CD4-positive, alpha-beta T cell treated with Interleukin-6 at 100 ng/mL for 8 hours (primary cell): ENCODE results near the gene GJA5.

Source experiments
- DNase-seq: peaks from one replicate; pipeline ENCODE4 v3.0.0-alpha.2; 2020; ENCODE audit warnings: mixed read lengths, low spot score

Gene GJA5

DNA sequence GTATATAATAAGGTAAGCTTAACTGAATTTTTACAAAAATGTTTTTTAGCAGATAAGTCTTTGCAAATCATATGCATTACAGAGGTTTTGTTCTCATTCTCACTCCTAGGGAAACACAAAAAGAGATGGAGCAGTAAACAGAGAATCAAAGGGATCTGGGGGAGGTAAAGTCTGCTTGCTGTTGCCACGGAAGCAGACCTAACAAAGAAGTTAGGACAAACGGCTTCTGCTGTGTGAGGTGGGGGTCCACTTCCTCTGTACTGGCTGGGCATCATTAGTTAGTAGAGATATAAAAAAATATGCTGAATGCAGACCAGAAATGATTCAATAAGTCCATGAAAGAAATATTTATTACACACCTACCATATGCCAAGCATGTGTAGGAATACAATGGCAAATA, 34.2 kb downstream of the GJA5 start:
- DNase-seq, result no peak

DNA sequence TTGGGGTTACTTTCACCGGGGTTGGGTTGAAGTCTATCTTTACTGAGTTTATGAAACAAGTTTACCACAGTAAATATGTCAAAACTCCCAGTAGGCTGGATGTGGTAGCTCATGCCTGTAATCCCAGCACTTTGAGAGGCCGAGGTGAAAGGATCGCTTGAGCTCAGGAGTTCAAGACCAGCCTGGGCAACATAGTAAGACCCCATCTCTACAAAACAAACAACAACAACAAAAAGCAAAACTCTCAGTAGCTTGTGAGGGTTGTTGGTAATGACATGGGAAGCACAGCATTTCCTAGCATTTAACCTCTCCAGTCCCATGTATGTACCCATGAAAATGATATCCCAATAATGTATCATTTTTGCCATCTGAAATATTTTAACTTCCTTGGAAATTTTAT, 34.7 kb downstream of the GJA5 start:
- DNase-seq, result no peak

DNA sequence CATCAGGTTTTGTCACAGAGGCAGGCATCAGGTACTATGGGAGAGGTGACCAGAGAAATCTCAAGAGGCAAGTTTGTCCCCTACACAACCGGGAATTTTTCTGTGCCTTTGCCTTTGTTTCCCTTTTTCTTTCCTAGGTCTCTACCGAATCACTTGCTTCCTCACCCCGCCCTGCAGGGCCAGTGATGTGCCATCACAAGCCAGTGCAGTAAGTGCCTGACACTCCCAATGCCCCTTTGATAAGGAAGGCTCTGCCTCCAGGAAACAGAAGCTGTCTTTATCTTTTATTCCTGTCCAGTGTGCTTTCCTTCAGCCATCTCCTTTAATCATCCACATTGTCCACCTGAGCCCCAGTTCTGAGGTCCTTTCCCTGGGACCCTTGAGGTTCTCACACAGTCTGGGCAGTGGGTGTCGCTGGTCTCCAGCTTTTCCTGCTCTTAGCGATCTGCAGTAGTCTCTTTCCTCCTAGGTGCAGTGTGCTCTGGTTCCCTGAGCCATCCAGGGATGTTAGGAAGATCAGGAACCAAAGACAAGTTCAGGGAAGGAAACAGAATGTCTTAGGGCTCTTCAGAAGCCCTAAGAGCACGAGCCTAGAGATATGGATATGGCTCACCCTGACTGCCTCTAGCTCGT, 36.6 kb downstream of the GJA5 start:
- DNase-seq, result peak; percentile 16

DNA sequence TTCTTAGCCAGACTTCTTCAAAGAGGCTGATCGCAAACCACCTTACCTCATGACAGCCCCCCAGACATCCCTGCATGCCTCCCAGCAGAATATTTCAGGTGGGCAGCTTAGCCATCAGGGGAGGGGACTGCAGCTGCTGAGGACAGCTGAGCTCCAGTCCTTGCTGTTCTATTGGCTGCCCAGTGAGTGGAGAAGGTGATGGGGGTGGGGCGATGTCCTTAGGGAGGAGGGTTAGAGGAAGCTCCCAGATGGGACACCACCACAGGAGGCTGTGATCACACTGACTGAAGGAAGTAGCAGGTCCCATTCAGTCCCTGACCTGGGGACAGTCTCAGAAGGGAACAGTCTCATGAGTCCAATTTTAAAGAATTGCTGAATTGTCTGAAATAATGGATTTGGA, 38.3 kb downstream of the GJA5 start:
- DNase-seq, result no peak

DNA sequence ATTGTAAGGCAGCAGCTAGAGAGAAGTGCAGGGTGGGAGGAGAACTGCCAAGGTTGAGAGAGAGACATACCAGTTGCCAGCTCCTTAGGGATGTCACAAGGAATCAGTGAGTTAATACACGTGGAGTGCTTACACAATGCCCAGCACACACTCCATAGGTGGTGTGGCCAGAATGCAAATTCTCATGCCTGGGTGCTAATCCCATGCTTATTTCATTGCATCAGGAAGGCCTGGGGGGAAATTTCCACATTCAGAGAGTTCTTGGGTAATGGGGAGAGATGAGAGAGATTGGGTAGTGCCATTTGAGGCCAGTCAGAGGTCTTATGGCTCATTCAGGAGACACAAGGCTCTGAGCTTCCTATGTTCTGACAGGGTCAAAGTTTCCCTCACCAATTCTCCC, 38.7 kb downstream of the GJA5 start:
- DNase-seq, result no peak

DNA sequence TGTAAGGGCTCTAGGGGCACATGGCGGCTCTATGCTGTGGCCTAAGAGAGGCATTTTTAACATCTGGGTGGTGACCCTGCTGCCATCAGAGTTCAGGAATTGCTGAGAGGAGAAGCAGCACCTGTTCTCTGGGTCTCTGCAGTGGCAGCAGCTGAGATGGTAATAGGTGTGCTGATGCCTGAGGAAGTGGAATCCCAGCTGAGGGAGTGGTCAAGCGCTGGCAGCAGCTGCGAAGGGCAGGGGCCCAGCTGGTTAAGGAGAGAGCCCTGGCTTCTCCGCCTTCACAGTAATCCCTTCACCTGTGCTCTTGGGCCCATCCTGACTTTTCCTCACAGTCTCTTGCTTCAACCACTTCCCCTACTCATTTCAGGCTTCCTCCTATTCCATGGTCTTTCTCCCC, 39.8 kb downstream of the GJA5 start:
- no peak for DNase-seq

DNA sequence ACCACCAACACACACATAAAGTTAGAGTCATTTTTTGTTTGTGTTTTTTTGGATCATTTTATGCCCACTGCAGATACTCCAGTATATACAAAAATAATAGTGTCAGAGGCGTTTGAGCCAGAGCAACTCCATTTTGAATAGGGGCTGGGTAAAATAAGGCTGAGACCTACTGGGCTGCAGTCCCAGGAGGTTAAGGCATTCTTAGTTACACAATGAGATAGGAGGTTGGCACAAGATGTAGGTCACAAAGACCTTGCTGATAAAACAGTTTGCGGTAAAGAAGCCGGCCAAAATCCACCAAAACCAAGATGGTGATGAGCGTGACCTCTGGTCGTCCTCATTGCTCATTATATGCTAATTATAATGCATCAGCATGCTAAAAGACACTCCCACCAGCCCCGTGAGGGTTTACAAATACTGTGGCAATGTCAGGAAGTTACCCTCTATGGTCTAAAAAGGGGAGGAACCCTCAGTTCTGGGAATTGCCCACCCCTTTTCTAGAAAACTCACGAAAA, 40.6 kb downstream of the GJA5 start:
- no peak for DNase-seq

DNA sequence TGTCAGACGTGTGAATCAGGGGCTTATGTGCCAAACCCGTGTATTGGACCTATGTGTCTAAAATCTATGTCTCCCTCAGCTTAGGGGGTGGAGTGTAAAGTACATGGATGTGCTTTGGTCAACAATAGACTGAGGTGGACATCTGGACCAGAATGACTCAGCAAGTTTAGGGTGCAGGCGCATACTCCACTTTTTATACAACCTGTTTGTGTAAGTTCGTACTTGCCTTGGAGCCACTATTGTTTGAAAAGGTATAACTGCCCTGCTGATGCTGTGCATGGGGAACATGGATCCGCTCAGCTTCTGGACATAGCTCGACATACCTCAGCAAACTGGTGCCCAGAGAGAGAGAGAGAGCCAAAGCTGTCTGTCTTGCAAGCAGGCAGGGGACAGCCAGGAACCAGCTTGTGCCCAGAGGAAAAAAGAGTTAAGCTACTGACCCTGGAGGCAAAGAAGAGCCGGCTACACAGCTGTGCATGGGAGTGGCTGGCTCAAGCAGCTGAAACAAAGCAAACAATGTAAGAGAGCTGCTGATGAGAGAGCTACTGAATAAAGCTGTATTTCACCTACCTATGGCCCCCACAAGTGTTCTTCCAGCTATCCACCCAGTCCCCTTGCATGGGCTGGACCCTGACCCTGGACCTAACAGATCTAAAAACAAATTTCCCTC, 41.2 kb downstream of the GJA5 start:
- DNase-seq, result no peak

DNA sequence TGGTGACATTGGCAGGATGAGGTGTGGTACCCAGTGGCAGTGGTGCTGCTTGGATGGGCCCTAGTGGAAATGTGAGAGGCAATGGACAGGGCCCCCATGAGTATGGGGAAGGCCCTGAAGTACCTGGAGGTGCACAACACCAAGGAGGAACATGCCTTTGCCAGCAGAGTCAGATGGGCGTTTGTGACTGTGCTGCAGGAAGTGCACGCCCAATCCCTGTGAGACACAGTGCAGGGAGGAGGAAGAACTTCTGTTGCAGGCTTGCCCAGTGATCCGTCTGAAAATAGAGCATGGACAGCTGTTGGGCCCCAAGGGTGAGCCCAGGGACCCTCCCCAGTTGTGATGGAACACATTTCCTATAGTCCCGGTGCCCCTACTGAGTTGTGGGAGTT, 42.7 kb downstream of the GJA5 start:
- peak; percentile 3 for DNase-seq

DNA sequence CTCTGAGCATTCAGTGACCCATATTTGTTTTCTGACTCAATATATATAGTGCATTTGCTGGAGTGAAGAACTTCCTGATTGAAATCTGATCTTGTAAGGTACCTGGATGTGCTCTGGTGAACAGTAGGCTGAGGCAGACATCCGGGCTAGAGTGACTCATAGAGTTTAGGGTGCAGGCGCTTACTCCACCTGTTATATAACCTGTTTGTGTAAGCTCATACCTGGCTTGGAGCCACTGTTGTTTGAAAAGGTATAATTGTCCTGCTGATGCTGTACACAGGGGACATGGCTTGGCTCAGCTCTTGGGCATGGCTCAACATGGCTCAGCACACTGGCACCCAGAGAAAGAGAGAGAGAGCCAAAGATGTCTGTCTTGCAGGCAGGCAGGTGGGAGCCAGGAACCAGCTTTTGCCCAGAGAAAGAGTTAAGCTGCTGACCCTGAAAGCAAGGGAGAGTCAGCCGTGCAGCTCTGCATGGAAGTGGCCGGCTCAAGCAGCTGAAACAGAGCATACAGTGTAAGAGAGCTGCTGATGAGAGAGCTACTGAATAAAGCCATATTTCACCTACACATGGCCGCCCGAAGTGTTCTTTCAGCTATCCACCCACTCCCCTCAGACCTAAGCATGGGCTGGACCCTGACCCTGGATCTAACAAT, 43.2 kb downstream of the GJA5 start:
- DNase-seq, result peak; percentile 50

DNA sequence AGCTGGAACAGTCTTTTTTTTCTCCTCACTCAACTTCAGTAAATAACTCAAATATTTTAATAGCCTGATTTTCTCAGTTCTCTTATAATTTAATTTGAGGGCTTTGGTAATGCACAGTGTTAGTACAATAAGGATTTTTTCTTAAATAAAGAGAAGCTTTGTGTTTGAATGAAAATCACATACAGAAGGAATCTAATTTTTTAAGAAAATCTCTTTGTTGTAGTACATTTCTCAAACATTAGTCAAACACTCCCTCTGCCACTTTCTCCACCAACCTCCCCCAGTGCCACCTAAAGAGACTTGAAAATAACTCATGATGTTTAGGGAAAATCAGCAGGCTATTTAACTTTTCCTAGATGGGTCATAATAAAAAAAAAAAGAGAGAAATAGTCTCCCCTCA, 47.8 kb downstream of the GJA5 start:
- no peak for DNase-seq
